Liver (tissue), 9 donors: Measurements from ENCODE around the gene HNRNPUL1. TPM values are rescaled to one million over a fixed set of nuclear protein-coding genes. Genes with fewer than 3 reads are reported as not detected.
"Not testable (repeated sequence)": the region's sequence is repeated elsewhere in the genome, so short reads cannot be mapped to it uniquely, and the experiment has no call there.

Source experiments
- DNase-seq: peaks from one replicate; pipeline ENCODE4 v3.0.0-alpha.2; 2017; ENCODE audit warnings: low spot score
- H3K27ac ChIP-seq, 2 donors: one replicate each; pipeline ENCODE4 v1.7.0; 2013; ENCODE audit warnings: inconsistent platforms in 2 of 2, low read length in 2 of 2, control low read depth in 1 of 2, low read depth in 1 of 2, mild to moderate bottlenecking in 1 of 2
- H3K27me3 ChIP-seq, 4 donors: one replicate each; pipeline versions ENCODE4 v1.6.1 to v1.7.0; 2013; ENCODE audit warnings: low read length in 3 of 4, inconsistent platforms in 1 of 4, mild to moderate bottlenecking in 1 of 4, moderate library complexity in 1 of 4; ENCODE audit not compliant: control insufficient read depth in 4 of 4, insufficient read depth in 4 of 4
- H3K36me3 ChIP-seq, 4 donors: one replicate each; pipeline versions ENCODE4 v1.6.1 to v1.7.0; 2013; ENCODE audit warnings: low read length in 3 of 4, mild to moderate bottlenecking in 3 of 4, low read depth in 1 of 4, moderate library complexity in 1 of 4; ENCODE audit not compliant: control insufficient read depth in 4 of 4, insufficient read depth in 3 of 4
- H3K4me1 ChIP-seq, 4 donors: one replicate each; pipeline versions ENCODE4 v1.6.1 to v1.7.0; 2013; ENCODE audit warnings: low read length in 3 of 4, mild to moderate bottlenecking in 3 of 4, moderate library complexity in 1 of 4; ENCODE audit not compliant: control insufficient read depth in 4 of 4, insufficient read depth in 4 of 4
- H3K4me3 ChIP-seq, 3 donors: one replicate each; pipeline versions ENCODE4 v1.6.1 to v1.7.0; 2013; ENCODE audit warnings: low read length in 3 of 3, control low read depth in 1 of 3, low read depth in 1 of 3, mild to moderate bottlenecking in 1 of 3
- H3K9ac ChIP-seq, 2 donors: one replicate each; pipeline ENCODE4 v1.7.0; 2013; ENCODE audit warnings: low read length in 2 of 2, mild to moderate bottlenecking in 2 of 2, moderate library complexity in 2 of 2, control low read depth in 1 of 2, low read depth in 1 of 2
- H3K9me3 ChIP-seq, 4 donors: one replicate each; pipeline versions ENCODE4 v1.6.1 to v1.7.0; 2013; ENCODE audit warnings: low read length in 3 of 4; ENCODE audit not compliant: control insufficient read depth in 4 of 4
- EGR1 ChIP-seq, 2 donors: IDR thresholded peaks; 2 replicates each; pipeline ENCODE4 v1.6.1; 2016 to 2018; ENCODE audit warnings: antibody characterized with exemption in 2 of 2, low read depth in 2 of 2
- FOXA1 ChIP-seq: IDR thresholded peaks from 2 replicates; pipeline ENCODE4 v1.6.1; 2016; ENCODE audit warnings: antibody characterized with exemption
- FOXA2 ChIP-seq: IDR thresholded peaks from 2 replicates; pipeline ENCODE4 v1.6.1; 2016; ENCODE audit warnings: antibody characterized with exemption
- GABPA ChIP-seq, 2 donors: IDR thresholded peaks in 1 of 2; conservative IDR thresholded peaks in 1 of 2; 2 replicates each; pipeline ENCODE4 v1.6.1; 2016; ENCODE audit warnings: antibody characterized with exemption in 2 of 2, mild to moderate bottlenecking in 1 of 2, moderate library complexity in 1 of 2
- HNF4A ChIP-seq, 2 donors: conservative IDR thresholded peaks; 2 replicates each; pipeline ENCODE4 v1.6.1; 2016; ENCODE audit warnings: antibody characterized with exemption in 2 of 2, mild to moderate bottlenecking in 2 of 2
- HNF4G ChIP-seq: IDR thresholded peaks from 2 replicates; pipeline ENCODE4 v1.6.1; 2016; ENCODE audit warnings: antibody characterized with exemption
- JUND ChIP-seq, 2 donors: IDR thresholded peaks; 2 replicates each; pipeline ENCODE4 v1.6.1; 2016; ENCODE audit warnings: antibody characterized with exemption in 2 of 2
- NR2F2 ChIP-seq: IDR thresholded peaks from 2 replicates; pipeline ENCODE4 v1.6.1; 2016; ENCODE audit warnings: antibody characterized with exemption
- RAD21 ChIP-seq, 2 donors: IDR thresholded peaks; 2 replicates each; pipeline ENCODE4 v1.6.1; 2016; ENCODE audit warnings: antibody characterized with exemption in 2 of 2, mild to moderate bottlenecking in 2 of 2
- RXRA ChIP-seq, 2 donors: IDR thresholded peaks; 2 replicates each; pipeline ENCODE4 v1.6.1; 2017 to 2018; ENCODE audit warnings: antibody characterized with exemption in 2 of 2, mild to moderate bottlenecking in 1 of 2
- SP1 ChIP-seq: IDR thresholded peaks from 2 replicates; pipeline ENCODE4 v1.6.1; 2018; ENCODE audit warnings: antibody characterized with exemption, mild to moderate bottlenecking
- TAF1 ChIP-seq: conservative IDR thresholded peaks from 2 replicates; pipeline ENCODE4 v1.6.1; 2016; ENCODE audit warnings: antibody characterized with exemption, mild to moderate bottlenecking
- YY1 ChIP-seq: IDR thresholded peaks from 2 replicates; pipeline ENCODE4 v1.6.1; 2016; ENCODE audit warnings: antibody characterized with exemption, mild to moderate bottlenecking
- WGBS: extraction: QIAGEN DNeasy Blood & Tissue Kit; methylation state at CpG from one replicate; pipeline ENCODE4 v1.1.7; 2013; 5-methylcytosine and 5-hydroxymethylcytosine counted together
- polyA plus RNA-seq, 2 donors: library from polyadenylated mRNA; stranded (reverse) in 1 of 2; unstranded in 1 of 2; fragments of 200-250 nt in 1 of 2; fragments of >200 nt in 1 of 2; fragmentation: Nextera tagmentation in 1 of 2; extraction: Ambion mirVana in 1 of 2; gene quantifications; one replicate each; pipeline versions ENCODE4 v1.2.1 to v1.2.3, GENCODE V29; 2013 to 2015
- total RNA-seq, 2 donors: library from RNA; depleted of rRNA; stranded (reverse); fragments of >200 nt; gene quantifications; one replicate each; pipeline ENCODE4 v1.2.3, GENCODE V29; 2014
- TF ChIP-seq, protein P1 (sequence below): fragments of 150-350 bp; IDR thresholded peaks from 2 replicates; pipeline ENCODE4 v1.5.1; 2017; ENCODE audit warnings: improper control_type of control experiment, low read depth, low read length; ENCODE audit not compliant: missing input control
- TF ChIP-seq, protein P2 (sequence below): IDR thresholded peaks from 2 replicates; pipeline ENCODE4 v1.6.1; 2016; ENCODE audit warnings: antibody characterized with exemption
- TF ChIP-seq, protein P3 (sequence below): IDR thresholded peaks from 2 replicates; pipeline ENCODE4 v1.6.1; 2016; ENCODE audit warnings: antibody characterized with exemption
- TF ChIP-seq, protein P4 (sequence below): IDR thresholded peaks from 2 replicates; pipeline ENCODE4 v1.6.1; 2016; ENCODE audit warnings: antibody characterized with exemption, mild to moderate bottlenecking
- donor health status: healthy.
- donor health status: healthy.
- donor health status: healthy.
- donor health status: healthy.
- donor health status: healthy.

The HNRNPUL1 gene
- total and polyA plus RNA-seq, 4 donors, result 34.9 to 80.2 (median 45.7) TPM

DNA sequence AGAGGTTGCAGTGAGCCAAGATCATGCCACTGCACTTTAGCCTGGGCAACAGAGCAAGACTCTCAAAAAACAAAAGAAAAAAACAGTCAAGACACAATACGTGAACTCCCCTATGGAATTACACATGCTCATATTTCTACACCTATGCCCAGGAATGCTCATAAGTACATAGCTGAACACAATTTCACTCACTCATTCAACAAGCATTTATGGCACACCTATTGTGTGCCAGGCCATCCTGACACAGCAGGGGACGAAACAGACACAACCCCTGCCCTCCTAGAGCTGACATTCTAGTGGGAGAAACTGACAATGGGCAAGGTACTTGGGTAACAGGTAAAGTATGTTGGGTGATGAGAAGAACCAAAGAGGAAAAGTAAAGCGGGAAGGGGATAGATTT, 35.7 kb upstream of the HNRNPUL1 start:
- H3K27ac ChIP-seq, result no peak overlapping the region
- TF ChIP-seq SP1 (no peak), HNF4A (conservative IDR thresholded peaks at IDR 0.05) (no peak), YY1 (no peak), GABPA (IDR thresholded peaks at IDR 0.05 in 1 of 2, conservative IDR thresholded peaks at IDR 0.05 in 1 of 2) (no peak), RAD21 (IDR thresholded peaks at IDR 0.05) (no peak), HNF4G (no peak), FOXA1 (no peak), TAF1 (no peak), RXRA (IDR thresholded peaks at IDR 0.05) (no peak), FOXA2 (no peak), EGR1 (IDR thresholded peaks at IDR 0.05; ENCODE audit: low read depth in 2 of 2) (no peak)
- TF ChIP-seq, protein P1, sequence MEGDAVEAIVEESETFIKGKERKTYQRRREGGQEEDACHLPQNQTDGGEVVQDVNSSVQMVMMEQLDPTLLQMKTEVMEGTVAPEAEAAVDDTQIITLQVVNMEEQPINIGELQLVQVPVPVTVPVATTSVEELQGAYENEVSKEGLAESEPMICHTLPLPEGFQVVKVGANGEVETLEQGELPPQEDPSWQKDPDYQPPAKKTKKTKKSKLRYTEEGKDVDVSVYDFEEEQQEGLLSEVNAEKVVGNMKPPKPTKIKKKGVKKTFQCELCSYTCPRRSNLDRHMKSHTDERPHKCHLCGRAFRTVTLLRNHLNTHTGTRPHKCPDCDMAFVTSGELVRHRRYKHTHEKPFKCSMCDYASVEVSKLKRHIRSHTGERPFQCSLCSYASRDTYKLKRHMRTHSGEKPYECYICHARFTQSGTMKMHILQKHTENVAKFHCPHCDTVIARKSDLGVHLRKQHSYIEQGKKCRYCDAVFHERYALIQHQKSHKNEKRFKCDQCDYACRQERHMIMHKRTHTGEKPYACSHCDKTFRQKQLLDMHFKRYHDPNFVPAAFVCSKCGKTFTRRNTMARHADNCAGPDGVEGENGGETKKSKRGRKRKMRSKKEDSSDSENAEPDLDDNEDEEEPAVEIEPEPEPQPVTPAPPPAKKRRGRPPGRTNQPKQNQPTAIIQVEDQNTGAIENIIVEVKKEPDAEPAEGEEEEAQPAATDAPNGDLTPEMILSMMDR, result no peak
- TF ChIP-seq, protein P2, sequence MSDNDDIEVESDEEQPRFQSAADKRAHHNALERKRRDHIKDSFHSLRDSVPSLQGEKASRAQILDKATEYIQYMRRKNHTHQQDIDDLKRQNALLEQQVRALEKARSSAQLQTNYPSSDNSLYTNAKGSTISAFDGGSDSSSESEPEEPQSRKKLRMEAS, result no peak
- DNase-seq, result no peak
- no peak overlapping the region for H3K9ac ChIP-seq
- H3K4me1 ChIP-seq, result peaks cover 0 to 11% (median 7%) of the 10 kb centered on the region in 4 donors
- no peaks in the 10 kb centered on the region for H3K27me3 ChIP-seq
- H3K36me3 ChIP-seq, result no peaks in the 10 kb centered on the region
- H3K9me3 ChIP-seq, result no peaks in the 10 kb centered on the region
- H3K4me3 ChIP-seq, result no peak overlapping the region
- 93% methylated on average over 3 of the region's 3 CpGs for WGBS

DNA sequence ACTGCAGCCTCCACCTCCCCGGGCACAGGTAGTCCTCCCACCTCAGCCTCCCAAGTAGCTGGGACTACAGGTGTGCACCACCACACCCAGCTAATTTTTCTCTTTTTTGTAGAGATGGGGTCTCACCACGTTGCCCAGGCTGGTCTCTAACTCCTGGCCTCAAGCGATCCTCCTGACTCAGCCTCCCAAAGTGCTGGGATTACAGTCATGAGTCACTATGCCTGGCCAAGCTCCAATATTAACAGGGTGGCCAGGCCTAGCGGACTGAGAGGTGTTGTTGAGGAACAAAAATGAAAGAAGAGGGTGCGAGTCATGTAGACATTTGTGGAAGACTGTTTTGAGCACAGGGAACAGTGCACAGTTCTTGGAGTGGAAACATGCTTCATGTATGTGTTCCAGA, 34.8 kb upstream of the HNRNPUL1 start:
- H3K9me3 ChIP-seq, H3K27ac ChIP-seq, H3K4me3 ChIP-seq, H3K36me3 ChIP-seq, H3K27me3 ChIP-seq, DNase-seq, H3K9ac ChIP-seq: not testable (repeated sequence)
- 88% methylated on average over 5 of the region's 5 CpGs for WGBS
- peaks cover 0 to 11% (median 7%) of the 10 kb centered on the region in 4 donors for H3K4me1 ChIP-seq

DNA sequence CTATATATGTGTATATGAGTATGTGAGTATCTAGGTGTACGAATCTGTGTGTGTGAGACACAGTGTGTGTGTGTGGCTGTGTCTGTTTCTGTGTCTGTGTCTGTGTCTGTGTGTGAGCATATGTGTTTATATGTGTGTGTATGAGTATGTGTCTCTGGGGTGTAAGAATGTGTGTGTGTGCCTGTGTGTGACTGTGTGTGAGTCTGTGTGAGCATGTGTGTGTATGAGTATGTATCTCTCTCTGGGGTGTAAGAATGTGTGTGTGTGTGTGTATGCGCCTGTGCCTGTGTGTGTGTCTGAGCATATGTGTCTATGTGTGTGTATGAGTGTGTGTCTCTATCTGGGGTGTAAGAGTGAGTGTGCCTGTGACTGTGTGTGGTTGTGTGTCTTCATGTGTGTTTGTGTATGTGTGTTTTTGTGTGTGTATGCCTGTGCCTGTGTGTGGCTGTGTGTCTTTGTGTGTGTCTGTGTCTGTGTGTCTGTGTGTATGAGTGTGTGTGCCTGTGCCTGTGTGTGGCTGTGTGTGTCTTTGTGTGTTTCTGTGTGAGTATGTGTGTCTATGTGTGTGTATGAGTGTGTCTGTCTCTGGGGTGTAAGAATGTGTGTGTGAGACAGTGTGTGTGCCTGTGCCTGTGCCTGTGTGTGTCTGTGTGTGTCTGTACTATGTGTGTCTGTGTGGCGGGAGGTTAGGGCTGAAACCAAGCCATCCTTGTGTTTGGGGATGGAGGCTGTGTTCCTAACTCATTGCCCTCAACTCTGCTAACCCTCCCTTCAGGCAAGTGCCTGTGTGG, 33.9 kb upstream of the HNRNPUL1 start:
- Histone ChIP-seq H3K36me3 (no peaks in the 10 kb centered on the region), H3K4me1 (peaks cover 0 to 11% (median 7%) of the 10 kb centered on the region in 4 donors), H3K4me3 (no peak overlapping the region), H3K27me3 (no peaks in the 10 kb centered on the region), H3K9me3 (no peaks in the 10 kb centered on the region), H3K9ac (no peak overlapping the region), H3K27ac (no peak overlapping the region)
- 98% methylated on average over 3 of the region's 3 CpGs for WGBS
- DNase-seq, result no peak
- TF ChIP-seq JUND (IDR thresholded peaks at IDR 0.05) (no peak), GABPA (IDR thresholded peaks at IDR 0.05 in 1 of 2, conservative IDR thresholded peaks at IDR 0.05 in 1 of 2) (no peak), NR2F2 (no peak), FOXA2 (no peak), EGR1 (IDR thresholded peaks at IDR 0.05; ENCODE audit: low read depth in 2 of 2) (no peak), YY1 (no peak), SP1 (no peak), HNF4A (conservative IDR thresholded peaks at IDR 0.05) (no peak), HNF4G (no peak), FOXA1 (no peak)
- TF ChIP-seq, protein P1, result no peak
- TF ChIP-seq, protein P3, sequence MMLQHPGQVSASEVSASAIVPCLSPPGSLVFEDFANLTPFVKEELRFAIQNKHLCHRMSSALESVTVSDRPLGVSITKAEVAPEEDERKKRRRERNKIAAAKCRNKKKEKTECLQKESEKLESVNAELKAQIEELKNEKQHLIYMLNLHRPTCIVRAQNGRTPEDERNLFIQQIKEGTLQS, result no peak
- TF ChIP-seq, protein P4, sequence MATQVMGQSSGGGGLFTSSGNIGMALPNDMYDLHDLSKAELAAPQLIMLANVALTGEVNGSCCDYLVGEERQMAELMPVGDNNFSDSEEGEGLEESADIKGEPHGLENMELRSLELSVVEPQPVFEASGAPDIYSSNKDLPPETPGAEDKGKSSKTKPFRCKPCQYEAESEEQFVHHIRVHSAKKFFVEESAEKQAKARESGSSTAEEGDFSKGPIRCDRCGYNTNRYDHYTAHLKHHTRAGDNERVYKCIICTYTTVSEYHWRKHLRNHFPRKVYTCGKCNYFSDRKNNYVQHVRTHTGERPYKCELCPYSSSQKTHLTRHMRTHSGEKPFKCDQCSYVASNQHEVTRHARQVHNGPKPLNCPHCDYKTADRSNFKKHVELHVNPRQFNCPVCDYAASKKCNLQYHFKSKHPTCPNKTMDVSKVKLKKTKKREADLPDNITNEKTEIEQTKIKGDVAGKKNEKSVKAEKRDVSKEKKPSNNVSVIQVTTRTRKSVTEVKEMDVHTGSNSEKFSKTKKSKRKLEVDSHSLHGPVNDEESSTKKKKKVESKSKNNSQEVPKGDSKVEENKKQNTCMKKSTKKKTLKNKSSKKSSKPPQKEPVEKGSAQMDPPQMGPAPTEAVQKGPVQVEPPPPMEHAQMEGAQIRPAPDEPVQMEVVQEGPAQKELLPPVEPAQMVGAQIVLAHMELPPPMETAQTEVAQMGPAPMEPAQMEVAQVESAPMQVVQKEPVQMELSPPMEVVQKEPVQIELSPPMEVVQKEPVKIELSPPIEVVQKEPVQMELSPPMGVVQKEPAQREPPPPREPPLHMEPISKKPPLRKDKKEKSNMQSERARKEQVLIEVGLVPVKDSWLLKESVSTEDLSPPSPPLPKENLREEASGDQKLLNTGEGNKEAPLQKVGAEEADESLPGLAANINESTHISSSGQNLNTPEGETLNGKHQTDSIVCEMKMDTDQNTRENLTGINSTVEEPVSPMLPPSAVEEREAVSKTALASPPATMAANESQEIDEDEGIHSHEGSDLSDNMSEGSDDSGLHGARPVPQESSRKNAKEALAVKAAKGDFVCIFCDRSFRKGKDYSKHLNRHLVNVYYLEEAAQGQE, result no peak
